Measurements from ENCODE around the gene RPE65.
"Not testable (repeated sequence)": the region's sequence is repeated elsewhere in the genome, so short reads cannot be mapped to it uniquely, and the experiment has no call there.

Gene RPE65

DNA sequence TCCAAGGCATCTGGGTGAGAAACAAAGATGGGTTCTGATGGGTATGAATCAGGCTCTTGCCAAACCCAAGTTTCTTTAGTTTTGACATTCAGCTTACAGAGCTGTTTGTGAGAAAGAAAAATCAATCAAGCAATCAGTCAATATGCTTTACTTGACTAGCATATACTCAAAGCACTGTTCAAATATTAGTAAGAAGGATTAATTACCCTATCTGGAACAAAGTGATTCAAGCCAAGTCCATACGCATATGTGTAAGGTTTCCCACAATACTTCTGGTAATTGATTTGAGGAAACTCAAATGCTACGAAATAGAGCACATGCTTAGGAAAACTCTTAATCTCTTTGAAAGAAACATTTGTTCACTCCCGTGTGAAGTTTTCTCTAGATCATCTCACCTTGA lies 18.7 kb downstream of the RPE65 start:
- Mint-ChIP-seq H3K4me3 (no peak overlapping the region), H3K4me1 (peaks cover 6% of the 10 kb centered on the region), H3K27me3 (ENCODE audit: low read depth, poor library complexity) (peaks cover 4% of the 10 kb centered on the region), H3K9me3 (no peaks in the 10 kb centered on the region), H3K27ac (no peak overlapping the region), H3K36me3 (ENCODE audit: low read depth) (no peaks in the 10 kb centered on the region)
- TF ChIP-seq, protein P1, sequence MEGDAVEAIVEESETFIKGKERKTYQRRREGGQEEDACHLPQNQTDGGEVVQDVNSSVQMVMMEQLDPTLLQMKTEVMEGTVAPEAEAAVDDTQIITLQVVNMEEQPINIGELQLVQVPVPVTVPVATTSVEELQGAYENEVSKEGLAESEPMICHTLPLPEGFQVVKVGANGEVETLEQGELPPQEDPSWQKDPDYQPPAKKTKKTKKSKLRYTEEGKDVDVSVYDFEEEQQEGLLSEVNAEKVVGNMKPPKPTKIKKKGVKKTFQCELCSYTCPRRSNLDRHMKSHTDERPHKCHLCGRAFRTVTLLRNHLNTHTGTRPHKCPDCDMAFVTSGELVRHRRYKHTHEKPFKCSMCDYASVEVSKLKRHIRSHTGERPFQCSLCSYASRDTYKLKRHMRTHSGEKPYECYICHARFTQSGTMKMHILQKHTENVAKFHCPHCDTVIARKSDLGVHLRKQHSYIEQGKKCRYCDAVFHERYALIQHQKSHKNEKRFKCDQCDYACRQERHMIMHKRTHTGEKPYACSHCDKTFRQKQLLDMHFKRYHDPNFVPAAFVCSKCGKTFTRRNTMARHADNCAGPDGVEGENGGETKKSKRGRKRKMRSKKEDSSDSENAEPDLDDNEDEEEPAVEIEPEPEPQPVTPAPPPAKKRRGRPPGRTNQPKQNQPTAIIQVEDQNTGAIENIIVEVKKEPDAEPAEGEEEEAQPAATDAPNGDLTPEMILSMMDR (IDR thresholded peaks at IDR 0.05) = no peak
- no peak for DNase-seq

DNA sequence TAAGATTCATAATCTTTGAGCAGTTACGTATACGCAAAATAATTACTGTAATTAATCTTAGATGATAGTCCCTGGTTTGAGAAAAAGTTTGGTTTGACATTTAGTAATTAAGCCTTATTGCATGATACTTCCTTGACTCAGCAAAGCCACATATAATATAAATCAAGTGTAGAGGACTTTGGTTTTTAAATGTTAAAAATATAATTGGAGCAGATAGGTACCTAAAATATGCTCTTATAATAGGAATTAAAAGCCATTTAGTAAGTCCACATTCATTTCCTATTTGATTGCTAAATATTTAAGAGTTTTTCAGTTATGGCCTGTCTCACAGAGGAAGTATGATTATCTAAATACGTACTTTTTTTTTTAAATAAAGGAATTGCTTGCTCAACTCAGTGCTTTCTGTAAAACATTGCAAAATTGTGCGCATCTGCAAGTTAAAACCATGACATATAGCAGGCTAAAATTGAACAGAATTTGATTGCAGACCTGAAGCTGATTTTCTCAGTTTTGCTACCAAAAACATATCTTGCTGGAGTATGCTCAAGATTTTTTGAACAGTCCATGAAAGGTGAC lies 20.4 kb downstream of the RPE65 start:
- peaks cover 6% of the 10 kb centered on the region for H3K4me1 Mint-ChIP-seq
- H3K4me3 Mint-ChIP-seq = no peak overlapping the region
- H3K27me3 Mint-ChIP-seq (ENCODE audit: low read depth, poor library complexity) = peaks cover 4% of the 10 kb centered on the region
- DNase-seq = no peak
- no peaks in the 10 kb centered on the region for H3K9me3 Mint-ChIP-seq
- H3K36me3 Mint-ChIP-seq (ENCODE audit: low read depth) = no peaks in the 10 kb centered on the region
- H3K27ac Mint-ChIP-seq = no peak overlapping the region
- TF ChIP-seq, protein P1 (IDR thresholded peaks at IDR 0.05) = no peak

DNA sequence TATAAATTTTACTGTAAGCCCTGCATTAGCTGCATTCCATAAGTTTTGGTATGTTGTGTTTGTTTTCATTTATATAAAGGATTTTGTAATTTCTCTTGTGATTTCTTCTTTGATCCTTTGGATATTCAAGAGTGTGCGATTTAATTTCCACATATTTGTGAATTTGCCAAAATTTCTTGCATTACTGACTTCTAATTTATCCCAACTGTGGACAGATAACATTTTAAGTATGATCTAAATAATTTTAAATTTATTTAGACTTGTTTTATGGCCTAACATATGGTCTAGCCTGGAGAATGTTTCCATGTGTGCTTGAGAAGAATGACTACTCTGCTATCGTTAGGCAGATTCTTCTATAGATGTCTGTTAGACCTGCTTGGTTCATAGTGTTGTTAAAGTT lies 23.2 kb downstream of the RPE65 start:
- TF ChIP-seq, protein P1 (IDR thresholded peaks at IDR 0.05) = no peak
- no peaks in the 10 kb centered on the region for H3K9me3 Mint-ChIP-seq

DNA sequence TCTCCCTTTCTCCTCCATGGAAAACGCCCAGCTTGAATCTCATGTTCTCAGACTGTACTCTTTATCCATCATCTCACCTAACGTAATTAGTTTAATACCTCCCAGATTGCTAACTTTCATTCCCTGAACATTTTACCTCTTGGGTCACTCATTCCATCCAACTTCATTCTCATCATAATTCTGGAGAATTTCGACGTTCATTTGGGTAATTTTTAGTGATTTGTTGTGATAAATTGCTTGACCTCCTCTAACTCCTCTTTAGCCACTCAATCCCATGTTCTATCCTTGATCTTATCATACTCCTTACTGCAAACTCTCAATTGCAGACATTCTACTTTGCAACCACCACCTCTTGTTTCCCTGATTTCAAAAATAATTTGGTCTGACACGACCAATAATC lies 28.4 kb downstream of the RPE65 start:
- H3K9me3 Mint-ChIP-seq = no peaks in the 10 kb centered on the region
- no peak overlapping the region for H3K4me3 Mint-ChIP-seq
- DNase-seq = no peak
- H3K4me1 Mint-ChIP-seq = no peaks in the 10 kb centered on the region
- peaks cover 3% of the 10 kb centered on the region for H3K27me3 Mint-ChIP-seq (ENCODE audit: low read depth, poor library complexity)
- TF ChIP-seq, protein P1 (IDR thresholded peaks at IDR 0.05) = no peak
- no peaks in the 10 kb centered on the region for H3K36me3 Mint-ChIP-seq (ENCODE audit: low read depth)
- no peak overlapping the region for H3K27ac Mint-ChIP-seq

More for the DNA sequence above, 23.2 kb downstream of the RPE65 start:
- H3K36me3 Mint-ChIP-seq (ENCODE audit: low read depth) = no peaks in the 10 kb centered on the region
- DNase-seq = no peak
- no peak overlapping the region for H3K27ac Mint-ChIP-seq
- H3K27me3 Mint-ChIP-seq (ENCODE audit: low read depth, poor library complexity) = peaks cover 4% of the 10 kb centered on the region
- peaks cover 6% of the 10 kb centered on the region for H3K4me1 Mint-ChIP-seq
- H3K4me3 Mint-ChIP-seq = no peak overlapping the region

DNA sequence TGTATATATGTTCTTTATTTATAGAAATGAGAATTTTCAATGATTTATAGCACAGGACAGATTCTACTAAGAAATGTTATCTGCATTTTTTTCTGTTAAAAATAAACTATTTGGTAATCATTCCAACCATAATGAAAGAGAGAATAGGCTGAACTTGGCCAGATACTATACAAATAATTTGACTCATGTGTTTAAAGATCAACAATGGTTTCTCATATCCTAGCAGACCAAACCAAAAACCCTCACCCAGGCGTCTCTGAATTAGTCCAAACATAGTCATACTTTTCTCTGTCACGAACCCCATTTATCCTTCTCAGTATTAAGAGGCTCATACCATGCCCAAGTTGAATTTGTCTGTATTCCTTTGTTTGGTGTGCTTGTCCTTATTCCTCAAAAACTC lies 40.3 kb downstream of the RPE65 start:
- H3K4me1 Mint-ChIP-seq = no peaks in the 10 kb centered on the region
- H3K9me3 Mint-ChIP-seq = no peaks in the 10 kb centered on the region
- H3K27ac Mint-ChIP-seq = no peak overlapping the region
- no peaks in the 10 kb centered on the region for H3K36me3 Mint-ChIP-seq (ENCODE audit: low read depth)
- no peak for DNase-seq
- no peak overlapping the region for H3K4me3 Mint-ChIP-seq
- TF ChIP-seq, protein P1 (IDR thresholded peaks at IDR 0.05) = no peak
- peaks cover 12% of the 10 kb centered on the region for H3K27me3 Mint-ChIP-seq (ENCODE audit: low read depth, poor library complexity)

DNA sequence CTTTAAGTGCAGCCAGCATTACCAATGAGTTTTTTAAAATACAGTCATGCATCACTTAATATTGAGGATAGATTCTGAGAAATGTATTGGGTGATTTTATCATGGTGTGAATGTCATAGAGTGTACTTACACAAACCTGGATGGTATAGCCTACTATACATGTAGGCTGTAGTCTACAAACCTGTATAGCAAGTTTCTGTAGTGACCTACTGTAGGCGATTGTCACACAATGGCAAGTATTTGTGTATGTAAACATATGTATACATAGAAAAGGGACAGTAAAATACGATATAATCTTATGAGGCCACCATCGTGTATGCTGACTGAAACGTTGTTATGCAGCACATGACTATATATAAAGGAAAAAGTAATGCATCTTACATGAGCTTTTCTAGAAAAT lies 48.2 kb downstream of the RPE65 start:
- DNase-seq = no peak
- no peaks in the 10 kb centered on the region for H3K9me3 Mint-ChIP-seq
- H3K27ac Mint-ChIP-seq = no peak overlapping the region
- no peaks in the 10 kb centered on the region for H3K4me1 Mint-ChIP-seq
- TF ChIP-seq, protein P1 (IDR thresholded peaks at IDR 0.05) = no peak
- no peak overlapping the region for H3K4me3 Mint-ChIP-seq
- H3K27me3 Mint-ChIP-seq (ENCODE audit: low read depth, poor library complexity) = no peaks in the 10 kb centered on the region
- no peaks in the 10 kb centered on the region for H3K36me3 Mint-ChIP-seq (ENCODE audit: low read depth)

DNA sequence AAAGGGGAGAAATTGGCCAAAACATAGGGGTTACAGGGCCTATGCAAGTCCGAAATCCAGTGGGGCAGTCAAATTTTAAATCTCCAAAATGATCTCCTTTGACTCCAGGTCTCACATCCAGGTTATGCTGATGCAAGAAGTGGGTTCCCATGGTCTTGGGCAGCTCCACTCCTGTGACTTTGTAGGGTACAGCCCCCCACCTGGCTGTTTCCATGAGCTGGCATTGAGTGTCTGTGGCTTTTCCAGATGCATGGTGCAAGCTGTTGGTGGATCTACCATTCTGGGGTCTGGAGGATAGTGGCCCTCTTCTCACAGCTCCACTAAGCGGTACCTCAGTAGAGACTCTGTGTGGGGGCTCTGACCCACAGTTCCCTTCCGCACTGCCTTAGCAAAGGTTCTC lies 54.2 kb downstream of the RPE65 start:
- not testable (repeated sequence) for H3K27me3 Mint-ChIP-seq (ENCODE audit: low read depth, poor library complexity); H3K36me3 Mint-ChIP-seq (ENCODE audit: low read depth); H3K27ac Mint-ChIP-seq; DNase-seq; H3K9me3 Mint-ChIP-seq; H3K4me1 Mint-ChIP-seq; H3K4me3 Mint-ChIP-seq

DNA sequence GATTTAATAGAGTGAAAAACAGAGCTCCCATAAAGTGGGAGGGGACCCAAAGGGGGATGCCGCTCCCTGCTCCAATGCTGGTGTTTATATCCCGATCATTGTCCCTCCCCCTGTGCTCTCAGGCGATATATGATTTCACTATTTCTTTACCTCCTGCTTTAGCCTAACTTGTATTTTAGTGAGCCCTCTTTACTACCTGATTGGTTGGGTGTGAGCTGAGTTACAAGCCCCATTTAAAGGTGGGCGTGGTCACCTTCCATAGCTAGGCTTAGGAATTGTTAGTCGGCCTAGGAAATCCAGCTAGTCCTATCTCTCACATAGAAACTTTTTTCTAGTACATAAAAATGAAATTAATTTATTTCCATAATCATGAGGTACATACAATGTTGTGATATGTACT lies 57.3 kb downstream of the RPE65 start:
- not testable (repeated sequence) for H3K27ac Mint-ChIP-seq; H3K4me3 Mint-ChIP-seq; H3K36me3 Mint-ChIP-seq (ENCODE audit: low read depth); H3K27me3 Mint-ChIP-seq (ENCODE audit: low read depth, poor library complexity); H3K4me1 Mint-ChIP-seq; DNase-seq
- H3K9me3 Mint-ChIP-seq = peaks cover 11% of the 10 kb centered on the region
